CD4-positive, alpha-beta T cell treated with Interleukin-4 for 1 hour (primary cell): Measurements from ENCODE around the gene APOBEC3H.

Experiments used
- DNase-seq, 2 donors: peaks; one replicate each; pipeline ENCODE4 v3.0.0-alpha.2; 2020 to 2022

The APOBEC3H gene

GRCh38 chr22:39081598-39081997 lies 15.4 kb upstream of the APOBEC3H start:
- no peak for DNase-seq

DNA sequence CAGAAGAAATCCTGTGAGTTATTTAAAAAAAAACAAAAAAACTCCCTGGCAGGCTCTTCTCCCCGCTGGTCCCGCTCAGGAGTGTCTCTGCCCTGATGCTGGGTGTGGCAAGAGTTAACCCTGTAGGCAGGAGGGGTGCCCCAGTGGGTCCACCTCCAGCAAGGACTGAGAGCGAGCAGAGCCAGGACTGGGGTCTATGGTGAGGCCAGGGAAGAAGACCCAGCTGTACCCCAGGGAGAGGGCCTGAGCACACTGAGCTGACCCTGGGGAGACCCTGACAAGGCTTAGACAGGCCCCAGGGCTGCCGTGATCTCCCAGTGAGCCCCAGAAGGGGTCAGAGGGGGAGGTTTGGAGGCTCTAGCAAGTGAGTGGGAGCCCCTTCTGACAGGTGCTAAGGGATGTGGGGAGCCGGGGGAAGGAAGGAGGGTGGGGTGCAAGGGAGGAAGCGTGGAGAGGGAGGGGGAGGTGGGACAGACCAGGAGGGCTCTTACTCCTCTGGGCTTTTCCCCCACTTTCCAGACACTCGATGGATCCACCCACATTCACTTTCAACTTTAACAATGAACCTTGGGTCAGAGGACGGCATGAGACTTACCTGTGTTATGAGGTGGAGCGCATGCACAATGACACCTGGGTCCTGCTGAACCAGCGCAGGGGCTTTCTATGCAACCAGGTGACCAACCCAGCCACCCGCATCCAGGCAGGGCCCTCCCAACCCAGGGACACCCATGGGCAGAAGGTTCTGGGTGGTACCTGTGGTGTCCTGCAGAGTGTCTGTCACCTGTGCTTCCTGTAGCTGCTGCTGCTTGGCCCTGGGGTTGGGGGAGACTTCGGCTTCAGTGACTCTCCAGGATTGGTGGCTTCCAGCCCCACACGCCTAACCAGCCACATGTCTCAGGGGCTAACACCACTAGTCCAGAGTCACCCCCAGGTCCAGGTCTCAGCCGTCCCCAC lies 13.6 kb upstream of the APOBEC3H start:
- no peak for DNase-seq

DNA sequence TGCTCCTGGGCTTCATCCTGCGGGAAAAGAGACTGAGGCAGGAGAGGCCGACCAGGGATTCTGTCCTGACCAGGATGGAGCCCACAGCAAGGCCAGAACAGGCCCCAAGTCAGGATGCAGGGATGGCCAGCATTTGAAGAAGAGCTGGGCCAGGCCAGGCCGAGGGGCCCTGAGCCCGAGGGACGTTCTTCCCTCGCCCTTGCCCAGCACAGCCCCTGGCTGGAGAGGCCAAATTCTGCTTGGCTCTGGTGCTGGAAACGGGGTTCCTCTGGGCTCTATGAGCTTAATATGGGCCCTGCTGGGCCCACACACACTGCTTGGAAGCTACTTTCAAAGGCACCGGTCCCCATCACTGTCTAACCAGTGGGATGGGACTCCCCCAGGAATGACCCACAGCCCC lies 12.4 kb upstream of the APOBEC3H start:
- no peak for DNase-seq

DNA sequence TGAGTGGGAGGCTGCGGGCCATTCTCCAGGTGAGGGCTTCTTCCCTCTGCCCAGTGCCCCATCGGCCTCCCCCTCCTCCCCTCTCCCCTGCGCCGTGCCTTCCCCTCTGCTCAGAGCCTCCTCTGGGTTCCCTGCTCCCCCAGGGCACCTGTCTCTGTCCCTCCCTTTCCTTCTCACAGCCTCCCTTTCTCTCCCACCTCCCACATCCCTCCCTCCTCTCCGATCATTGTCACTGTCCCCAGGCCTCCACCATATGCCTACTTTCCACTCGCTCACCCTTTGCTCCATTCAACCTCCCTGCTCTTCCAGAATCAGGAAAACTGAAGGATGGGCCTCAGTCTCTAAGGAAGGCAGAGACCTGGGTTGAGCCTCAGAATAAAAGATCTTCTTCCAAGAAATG lies 9.9 kb upstream of the APOBEC3H start:
- DNase-seq: no peak

GRCh38 chr22:39087881-39088684 lies 9.0 kb upstream of the APOBEC3H start:
- DNase-seq: no peak

- no peak for DNase-seq
Measured at GRCh38 chr22:39088685-39089032, 8.4 kb upstream of the APOBEC3H start.

DNA sequence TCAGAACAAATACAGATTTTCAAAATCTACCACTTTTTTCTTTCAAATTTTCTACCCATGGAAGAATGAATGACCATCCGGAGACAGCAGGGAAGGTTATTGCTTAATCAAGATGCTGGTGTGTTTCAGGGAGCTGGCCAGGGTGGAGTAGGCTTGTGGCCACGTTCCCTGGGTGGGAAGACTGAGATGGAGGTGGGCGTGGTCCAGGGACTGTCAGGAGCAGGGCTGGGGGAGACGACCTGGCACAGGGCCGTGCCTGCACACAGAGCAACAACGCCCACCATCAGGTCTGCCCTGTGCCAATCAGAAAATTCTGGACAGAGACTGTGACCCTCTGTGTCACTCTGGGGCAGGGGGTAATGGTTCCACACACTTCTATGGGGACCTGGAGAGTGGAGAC lies 7.1 kb upstream of the APOBEC3H start:
- DNase-seq: no peak

DNA sequence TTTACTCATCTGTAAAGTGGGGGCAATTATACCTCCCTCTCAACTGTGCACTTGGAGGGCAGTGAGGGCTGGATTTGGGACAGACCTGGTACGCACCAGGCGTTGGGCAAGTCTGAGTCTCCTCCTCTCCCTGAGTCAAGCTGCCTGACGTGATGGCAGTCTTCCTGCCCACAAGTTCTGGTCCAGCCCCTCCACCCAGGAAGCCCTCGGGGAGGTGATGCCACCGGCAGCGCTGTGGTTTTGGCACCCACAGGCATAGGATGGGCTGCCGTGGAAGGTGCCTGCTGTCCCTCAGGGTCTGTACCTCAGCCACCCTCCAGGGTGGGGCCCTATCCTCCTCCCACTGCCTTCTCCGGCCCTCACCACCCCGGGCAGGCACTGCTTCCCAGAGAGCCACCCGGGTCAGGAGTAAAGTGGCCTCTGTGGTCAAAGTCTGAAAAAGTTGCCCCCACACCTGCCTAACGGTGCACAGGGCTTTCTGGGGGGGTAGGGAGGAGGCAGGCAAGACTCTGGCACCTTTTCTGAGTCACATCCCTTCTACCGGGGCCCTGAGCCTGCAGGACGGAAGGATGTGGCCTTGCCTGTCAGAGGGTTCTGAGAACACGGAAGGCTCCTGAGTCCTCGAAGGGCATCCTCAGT lies 6.5 kb upstream of the APOBEC3H start:
- peak; percentile 88 to 90 for DNase-seq

GRCh38 chr22:39091126-39092081 lies 5.6 kb upstream of the APOBEC3H start:
- DNase-seq: no peak

GRCh38 chr22:39092111-39092862 lies 4.8 kb upstream of the APOBEC3H start:
- no peak for DNase-seq

DNA sequence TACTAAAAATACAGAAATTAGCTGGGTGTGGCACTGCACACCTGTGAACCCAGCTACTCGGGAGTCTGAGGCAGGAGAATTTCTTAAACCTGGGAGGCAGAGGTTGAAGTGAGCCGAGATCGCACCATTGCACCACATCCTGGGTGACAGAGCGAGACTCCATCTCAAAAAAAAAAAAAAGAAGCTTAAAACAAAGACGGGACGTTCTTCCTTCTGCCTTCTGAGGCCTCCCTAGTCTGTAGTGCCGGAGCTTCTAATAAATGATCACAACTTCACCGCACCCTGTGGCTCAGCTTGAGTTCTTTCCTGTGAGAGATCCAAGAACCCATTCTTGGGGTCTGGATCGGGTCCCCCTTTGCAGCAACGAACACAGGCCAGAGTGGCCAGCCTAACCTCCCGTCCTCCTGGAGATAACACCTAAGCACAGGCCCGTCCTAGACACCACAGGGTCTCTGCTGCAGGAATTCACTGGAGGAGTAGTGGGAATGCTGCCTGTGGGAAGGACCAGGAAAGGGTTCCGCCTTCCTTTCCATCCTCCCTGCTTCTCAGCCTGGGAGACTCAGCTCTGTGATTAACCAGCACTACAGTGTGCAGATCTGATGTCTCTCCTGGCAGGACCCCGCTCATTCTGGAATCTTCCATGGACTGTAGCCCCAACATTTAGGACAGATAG lies 2.2 kb upstream of the APOBEC3H start:
- peak; percentile 37 to 59 for DNase-seq

DNA sequence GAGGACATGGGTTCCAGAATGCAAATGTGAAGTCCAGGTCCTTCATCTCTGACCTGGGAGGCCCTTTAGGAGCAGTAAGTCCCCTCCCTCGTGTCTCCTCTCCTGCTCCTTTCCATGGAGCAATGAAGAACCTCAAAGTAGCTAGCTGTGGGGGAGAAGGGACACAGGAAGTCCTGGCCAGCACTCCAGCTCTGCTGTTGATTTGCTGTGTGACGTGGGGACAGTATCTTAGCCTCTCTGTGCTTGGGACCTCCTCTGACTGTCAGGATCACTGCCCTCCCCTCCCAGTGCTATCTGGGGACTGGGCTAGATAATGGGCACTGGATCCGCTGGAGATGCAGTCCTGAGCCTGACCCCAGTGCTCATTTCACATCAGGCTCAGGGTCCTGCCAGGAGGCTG lies 1.1 kb upstream of the APOBEC3H start:
- DNase-seq: no peak

- DNase-seq: peak in 1 of 2 donors; percentile 31
Measured at GRCh38 chr22:39098026-39098425, 982 bp downstream of the APOBEC3H start.

DNA sequence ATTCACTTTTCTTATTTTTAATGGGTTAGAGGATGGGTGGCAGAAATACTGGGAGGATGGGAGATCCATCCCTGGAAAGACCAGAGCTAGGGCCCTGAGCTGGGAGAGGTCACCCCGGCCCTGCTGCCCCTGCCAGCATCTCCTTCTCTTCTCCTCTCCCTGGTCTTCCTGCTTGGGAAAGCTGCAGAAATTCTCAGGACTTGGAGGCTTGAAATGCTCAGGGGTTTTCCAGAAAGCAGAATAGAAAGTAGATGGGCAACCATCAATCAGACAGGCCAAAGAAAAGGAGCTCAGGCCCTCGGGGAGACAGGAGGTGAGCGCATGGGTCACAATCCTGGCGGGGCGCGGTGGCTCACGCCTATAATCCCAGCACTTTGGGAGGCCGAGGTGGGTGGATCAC lies 1.5 kb downstream of the APOBEC3H start:
- DNase-seq: no peak

DNA sequence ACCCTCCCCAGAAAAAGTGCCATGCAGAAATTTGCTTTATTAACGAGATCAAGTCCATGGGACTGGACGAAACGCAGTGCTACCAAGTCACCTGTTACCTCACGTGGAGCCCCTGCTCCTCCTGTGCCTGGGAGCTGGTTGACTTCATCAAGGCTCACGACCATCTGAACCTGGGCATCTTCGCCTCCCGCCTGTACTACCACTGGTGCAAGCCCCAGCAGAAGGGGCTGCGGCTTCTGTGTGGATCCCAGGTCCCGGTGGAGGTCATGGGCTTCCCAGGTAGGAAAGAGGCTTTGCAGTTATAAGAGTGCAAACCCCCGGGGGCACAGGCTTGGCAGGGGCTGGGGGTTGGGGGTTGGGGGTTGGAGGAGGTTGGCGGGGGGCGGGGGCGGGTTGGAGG lies 4.2 kb downstream of the APOBEC3H start:
- DNase-seq: no peak

GRCh38 chr22:39103431-39103830 lies 6.4 kb downstream of the APOBEC3H start:
- DNase-seq: no peak

DNA sequence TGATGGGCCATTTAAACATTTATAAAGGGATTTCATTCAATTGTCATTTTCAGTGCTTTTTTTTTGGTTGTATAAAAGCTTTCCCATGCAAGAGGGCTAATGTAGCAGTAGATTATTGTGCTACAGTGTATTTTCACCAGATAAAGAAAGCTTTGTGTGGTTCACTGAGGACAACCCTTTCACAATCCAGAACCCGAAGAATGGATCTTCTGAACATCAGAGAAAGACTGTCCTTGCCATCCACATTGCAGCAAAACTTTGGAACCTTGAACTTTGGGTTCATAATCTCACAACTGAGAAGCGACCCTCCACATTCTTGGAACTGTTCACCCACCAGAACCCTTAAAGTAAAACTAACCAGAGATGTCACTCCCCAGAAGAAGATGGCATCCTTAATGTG lies 9.3 kb downstream of the APOBEC3H start:
- no peak for DNase-seq

DNA sequence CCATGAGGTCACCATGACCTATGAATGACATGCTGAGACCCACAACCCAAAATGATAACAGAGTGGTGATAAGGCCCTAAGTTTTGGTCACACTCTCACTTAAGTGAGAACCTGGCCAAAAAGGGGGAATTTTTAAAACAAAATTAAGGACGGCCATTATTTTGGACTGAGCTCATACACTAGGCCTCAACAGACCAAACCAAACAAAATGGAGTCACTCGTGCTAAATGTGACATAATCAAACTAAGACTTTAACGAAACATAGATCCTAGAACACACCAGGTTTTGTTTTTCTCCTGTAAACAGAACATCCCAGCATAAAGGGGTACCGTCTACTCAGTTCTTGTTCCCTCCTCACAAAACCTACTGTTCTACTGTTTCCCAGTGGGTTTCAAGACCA lies 11.4 kb downstream of the APOBEC3H start:
- DNase-seq: no peak

GRCh38 chr22:39109361-39109760 lies 12.3 kb downstream of the APOBEC3H start:
- DNase-seq: no peak

DNA sequence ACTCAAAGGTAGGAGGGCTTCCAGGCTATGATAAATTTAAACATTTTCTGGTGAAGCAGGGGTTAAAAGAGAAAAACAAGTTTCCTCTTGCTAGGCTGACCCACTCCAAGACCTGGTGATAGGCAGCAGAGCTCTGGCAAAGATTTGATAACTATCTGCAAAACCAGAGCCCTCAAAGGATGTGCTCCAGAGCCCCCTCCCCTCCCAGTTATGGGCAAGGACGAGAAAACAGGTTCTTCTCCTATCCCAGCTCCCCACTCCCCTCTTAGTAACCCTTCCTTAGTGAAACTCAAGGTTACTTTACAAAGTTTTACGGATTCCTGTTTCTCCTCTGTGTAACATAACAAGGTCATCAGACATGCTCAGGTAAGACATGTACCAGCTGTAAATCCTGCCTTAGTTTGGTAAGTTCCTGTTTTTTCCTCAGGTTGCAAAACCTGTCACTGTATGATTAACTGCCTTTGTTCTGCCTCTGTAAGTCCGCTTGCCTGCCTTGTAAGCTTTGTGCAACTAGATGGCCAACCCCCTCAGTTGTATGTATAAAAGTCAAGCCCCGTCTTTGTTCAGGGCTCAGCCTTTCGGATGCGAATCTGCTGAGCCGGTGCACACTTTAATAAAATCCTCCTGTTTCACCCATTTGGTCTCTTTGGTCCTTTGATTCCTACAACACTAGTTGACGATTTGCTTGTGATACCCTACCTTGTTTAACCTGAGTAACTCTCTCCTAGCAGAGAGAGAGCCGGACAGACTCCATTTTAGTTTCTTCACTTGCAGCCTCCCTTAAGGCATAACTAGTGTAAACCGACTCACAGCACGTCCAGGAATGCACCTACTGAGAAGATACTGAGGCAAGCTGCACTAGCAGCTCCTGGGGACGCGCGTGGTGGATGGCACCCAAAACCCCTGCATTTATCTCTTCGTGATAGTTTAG lies 13.9 kb downstream of the APOBEC3H start:
- DNase-seq: no peak
